Stimulated activated CD4-positive, alpha-beta T cell treated with anti-CD3 and anti-CD28 coated beads, TNF-alpha, amount 100 ng/mL, for 1 hour (primary cell): ENCODE data around the gene PLD1.
"Not testable (repeated sequence)": the region's sequence is repeated elsewhere in the genome, so short reads cannot be mapped to it uniquely, and the experiment has no call there.

ENCODE experiments used
- DNase-seq, 3 donors: peaks; one replicate each; pipeline ENCODE4 v3.0.0-alpha.2; 2020; ENCODE audit warnings: low read depth in 3 of 3, low spot score in 1 of 3

PLD1 gene

DNA sequence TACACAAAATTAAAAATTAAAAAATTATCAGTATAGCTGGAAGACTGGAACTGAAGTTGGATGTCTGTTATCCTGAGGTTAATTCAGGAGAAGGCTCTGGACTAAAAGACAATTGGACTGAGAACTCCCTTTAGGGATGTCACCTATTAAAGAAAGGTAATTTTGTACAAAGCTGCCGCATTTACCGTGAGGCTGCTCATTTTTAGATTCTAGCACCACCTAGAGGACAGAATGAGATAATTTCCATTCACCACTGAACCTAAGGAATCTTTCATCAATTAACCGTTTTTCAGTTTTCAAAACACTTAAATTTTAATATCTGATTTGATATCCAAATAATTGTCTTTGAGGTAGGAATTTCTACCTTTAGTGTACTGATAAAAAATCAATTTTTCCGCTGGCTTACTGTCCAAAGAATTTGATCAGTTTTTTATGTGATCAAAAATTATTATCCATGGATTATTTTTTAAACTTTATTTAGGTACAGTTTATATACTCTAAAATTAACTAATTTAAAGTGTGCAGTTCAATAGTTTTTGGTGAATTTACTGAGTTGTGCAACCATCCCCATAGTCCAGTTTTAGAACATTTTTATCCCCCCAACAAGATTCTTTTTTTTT, 243.4 kb downstream of the PLD1 start:
- DNase-seq, result no peak

GRCh38 chr3:171565481-171566058, 244.7 kb downstream of the PLD1 start:
- DNase-seq, result no peak

- no peak for DNase-seq
Observed at GRCh38 chr3:171564748-171565480, 245.4 kb downstream of the PLD1 start.

GRCh38 chr3:171563298-171563697, 247.0 kb downstream of the PLD1 start:
- no peak for DNase-seq

- not testable (repeated sequence) for DNase-seq
Observed at GRCh38 chr3:171562459-171562858, 247.8 kb downstream of the PLD1 start.

- DNase-seq, result no peak
Observed at GRCh38 chr3:171561596-171562323, 248.5 kb downstream of the PLD1 start.

DNA sequence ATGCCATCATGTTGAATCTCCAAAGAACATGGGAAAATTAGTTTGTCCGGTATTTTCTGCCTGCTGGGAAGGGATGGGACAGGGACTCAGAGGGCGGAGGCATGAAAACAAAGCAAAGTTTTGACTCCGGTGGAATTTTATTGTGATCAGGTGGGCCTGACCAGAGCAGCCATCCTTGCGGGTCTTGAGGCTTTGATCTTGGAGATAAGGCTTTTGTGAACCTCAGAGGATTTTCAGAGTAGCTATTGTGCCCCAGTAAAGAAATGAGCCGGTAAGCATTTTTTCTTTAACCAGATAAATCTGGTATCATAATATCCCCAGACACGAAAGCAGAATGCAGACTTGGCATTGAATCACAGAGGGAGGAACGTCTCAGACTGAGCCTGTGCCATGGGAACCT, 250.7 kb downstream of the PLD1 start:
- DNase-seq, result no peak

DNA sequence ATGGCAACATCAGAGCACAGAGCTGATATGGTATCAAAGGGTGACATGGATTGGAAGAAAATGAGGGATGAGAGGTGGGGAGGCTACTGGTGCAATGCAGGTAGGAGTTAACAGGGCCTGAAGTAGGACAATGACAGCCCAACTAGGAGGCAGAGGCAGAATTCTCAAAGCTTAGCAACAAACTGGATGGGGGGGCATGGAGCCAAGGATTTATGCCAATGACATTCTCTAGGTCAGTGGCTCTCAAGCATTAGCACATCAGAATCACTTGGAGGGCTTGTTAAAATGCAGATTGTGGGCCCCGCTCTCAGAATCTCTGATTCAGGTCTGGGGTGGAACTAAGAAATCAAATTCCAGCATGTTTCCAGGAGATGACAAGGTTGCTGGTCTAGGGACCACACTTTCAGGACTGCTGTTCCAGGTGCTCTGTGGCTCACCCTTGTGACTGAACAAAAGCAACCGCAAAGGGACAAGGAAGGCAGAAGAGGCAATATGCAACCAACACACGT, 252.0 kb downstream of the PLD1 start:
- DNase-seq, result no peak

DNA sequence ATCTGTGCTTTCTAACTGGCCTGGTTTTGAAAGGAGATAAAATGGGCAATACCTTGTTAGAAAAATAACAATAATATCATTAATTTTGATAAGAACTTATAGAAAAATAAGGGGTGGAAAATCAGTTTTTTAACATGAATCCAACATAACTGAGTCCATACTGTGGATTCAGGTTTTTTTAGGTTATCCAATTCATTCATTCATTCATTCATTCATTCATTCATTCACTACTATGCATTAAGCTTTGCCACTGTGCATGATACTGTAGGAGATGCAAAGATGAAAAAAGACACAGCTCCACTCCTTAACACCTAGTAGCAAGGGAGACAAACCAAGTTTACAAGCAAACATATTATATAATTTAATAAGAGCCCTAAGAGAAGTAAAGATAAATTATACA, 253.1 kb downstream of the PLD1 start:
- no peak for DNase-seq

GRCh38 chr3:171556574-171557145, 253.6 kb downstream of the PLD1 start:
- DNase-seq, result no peak

DNA sequence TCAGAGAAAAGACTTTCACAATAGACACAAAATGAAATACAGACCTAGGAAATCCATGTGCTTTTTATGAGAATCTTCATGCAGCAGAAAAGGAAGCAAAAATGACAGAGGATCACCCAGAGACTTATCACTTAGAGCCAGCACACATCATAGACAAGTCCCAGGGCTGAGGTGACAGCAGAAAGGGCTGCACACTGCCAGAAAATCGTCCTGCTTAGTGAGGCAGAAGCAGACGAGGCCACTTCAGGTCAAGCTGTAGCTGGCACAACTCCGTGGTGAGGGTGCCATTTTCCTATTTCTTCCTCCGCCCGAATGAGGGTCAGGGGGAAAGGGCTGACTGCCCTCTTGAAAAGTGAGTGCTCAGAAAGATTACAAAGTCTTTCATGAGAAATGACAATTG, 254.1 kb downstream of the PLD1 start:
- DNase-seq, result no peak

- DNase-seq, result no peak
Observed at GRCh38 chr3:171553086-171553485, 257.2 kb downstream of the PLD1 start.

GRCh38 chr3:171552531-171552930, 257.8 kb downstream of the PLD1 start:
- no peak for DNase-seq

DNA sequence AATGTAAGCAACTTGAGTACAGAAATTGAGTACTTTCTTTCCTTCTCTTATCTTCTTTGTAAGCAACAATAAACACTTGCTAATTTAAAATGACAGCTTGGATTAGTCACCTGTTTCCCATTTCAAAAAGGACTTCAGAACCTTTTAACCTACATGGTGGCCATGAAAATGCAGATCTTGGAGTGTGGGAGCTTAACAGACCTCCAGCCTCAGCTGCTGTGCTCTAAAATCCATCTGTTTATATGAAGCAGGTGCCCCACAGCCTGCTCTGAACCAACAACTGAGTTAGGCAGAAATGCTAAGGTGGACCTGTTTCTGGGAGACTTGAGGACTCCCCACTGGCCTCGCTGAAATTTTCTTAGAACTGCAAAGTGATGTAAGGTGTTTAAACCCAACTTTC, 259.0 kb downstream of the PLD1 start:
- no peak for DNase-seq
